ENCODE data around the gene SPINT1.

SPINT1 gene

DNA sequence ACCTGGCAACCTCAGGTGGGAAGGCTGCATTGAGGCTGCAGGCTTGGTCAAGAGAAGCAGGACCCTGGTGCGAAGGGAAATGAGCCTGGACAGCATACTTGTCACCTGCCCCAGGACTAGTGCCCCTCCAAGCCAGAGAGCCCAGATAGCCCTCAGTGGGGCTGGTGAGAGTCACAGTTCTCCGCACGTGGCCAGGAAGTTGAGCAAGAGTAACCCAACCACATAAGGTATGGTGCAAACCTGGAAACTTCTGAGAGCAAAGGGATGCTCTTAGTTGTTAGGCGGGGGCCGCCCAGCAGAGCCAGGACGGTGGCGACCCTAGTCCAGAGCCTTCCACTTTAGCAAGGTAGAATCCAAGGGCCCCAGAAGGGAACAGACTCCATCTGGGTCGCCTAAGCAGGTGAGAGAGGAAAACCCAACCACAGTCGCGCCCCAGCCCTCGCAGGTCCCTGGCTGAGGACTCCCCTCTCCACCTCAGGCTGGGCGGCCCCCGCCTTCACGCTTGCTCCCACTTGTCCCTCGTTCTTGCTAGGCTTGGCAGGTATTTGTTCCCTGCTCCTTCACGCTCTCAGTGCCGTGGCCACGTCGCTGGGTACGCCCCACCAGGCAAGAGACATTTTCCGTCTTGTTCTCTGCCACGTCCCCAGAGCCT lies 49.3 kb downstream of the SPINT1 start:
- DNase-seq (ENCODE audit: low spot score), result no peak

- peak; percentile 94 for DNase-seq (ENCODE audit: low spot score)
These were observed 50.2 kb downstream of the SPINT1 start, which contains the start of gene VPS18 for GRCh38 chr15:40893733-40894680. Gene VPS18 (plus strand): TSS chr15:40894450. CDS start chr15:40894769, 319 bp downstream.

GRCh38 chr15:40894681-40895448 lies 51.0 kb downstream of the SPINT1 start:
- DNase-seq (ENCODE audit: low spot score), result peak; percentile 87

DNA sequence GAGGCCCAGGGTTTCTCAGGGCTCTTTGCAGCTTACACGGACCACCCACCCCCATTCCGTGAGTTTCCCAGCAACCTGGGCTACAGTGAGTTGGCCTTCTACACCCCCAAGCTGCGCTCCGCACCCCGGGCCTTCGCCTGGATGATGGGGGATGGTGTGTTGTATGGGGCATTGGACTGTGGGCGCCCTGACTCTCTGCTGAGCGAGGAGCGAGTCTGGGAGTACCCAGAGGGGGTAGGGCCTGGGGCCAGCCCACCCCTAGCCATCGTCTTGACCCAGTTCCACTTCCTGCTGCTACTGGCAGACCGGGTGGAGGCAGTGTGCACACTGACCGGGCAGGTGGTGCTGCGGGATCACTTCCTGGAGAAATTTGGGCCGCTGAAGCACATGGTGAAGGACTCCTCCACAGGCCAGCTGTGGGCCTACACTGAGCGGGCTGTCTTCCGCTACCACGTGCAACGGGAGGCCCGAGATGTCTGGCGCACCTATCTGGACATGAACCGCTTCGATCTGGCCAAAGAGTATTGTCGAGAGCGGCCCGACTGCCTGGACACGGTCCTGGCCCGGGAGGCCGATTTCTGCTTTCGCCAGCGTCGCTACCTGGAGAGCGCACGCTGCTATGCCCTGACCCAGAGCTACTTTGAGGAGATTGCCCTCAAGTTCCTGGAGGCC lies 55.8 kb downstream of the SPINT1 start:
- DNase-seq (ENCODE audit: low spot score), result no peak

DNA sequence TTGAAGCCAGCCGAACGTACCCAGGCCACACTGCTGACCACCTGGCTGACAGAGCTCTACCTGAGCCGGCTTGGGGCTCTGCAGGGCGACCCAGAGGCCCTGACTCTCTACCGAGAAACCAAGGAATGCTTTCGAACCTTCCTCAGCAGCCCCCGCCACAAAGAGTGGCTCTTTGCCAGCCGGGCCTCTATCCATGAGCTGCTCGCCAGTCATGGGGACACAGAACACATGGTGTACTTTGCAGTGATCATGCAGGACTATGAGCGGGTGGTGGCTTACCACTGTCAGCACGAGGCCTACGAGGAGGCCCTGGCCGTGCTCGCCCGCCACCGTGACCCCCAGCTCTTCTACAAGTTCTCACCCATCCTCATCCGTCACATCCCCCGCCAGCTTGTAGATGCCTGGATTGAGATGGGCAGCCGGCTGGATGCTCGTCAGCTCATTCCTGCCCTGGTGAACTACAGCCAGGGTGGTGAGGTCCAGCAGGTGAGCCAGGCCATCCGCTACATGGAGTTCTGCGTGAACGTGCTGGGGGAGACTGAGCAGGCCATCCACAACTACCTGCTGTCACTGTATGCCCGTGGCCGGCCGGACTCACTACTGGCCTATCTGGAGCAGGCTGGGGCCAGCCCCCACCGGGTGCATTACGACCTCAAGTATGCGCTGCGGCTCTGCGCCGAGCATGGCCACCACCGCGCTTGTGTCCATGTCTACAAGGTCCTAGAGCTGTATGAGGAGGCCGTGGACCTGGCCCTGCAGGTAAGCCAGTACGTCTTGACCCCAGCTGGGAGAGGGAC lies 56.6 kb downstream of the SPINT1 start:
- DNase-seq (ENCODE audit: low spot score), result no peak

- no peak for DNase-seq (ENCODE audit: low spot score)
These were observed 57.2 kb downstream of the SPINT1 start for GRCh38 chr15:40901053-40901443.

GRCh38 chr15:40902605-40903561 lies 59.0 kb downstream of the SPINT1 start:
- no peak for DNase-seq (ENCODE audit: low spot score)

DNA sequence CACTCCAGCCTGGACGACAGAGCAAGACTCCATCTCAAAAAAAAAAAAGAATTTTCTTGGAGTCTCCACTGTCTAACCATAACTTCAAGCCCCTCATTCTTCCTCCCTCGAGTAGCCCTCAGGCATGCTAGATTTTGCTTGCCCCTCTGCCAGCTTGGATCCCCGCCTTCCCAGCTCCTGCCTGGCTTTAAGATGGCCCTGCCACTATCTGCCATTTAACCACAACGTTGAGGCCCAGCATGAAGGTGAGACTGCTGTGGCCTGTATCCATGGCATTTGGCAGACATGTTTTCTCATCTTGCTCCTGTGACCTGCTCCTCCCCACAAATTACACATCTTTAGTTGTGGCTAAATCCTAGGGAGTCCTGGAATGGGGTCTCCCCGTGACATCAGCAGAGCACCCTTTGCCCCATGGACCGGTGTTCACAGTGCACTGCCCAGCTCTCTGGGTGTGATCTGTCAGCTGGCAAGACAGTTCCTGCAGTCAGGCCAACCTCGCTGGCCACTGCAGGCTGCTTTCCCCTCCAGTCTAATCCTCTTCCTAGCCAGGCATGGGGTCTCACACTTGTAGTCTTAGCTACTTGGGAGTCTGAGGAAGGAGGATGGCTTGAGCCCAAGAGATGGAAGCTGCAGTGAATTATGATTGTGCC lies 60.8 kb downstream of the SPINT1 start:
- no peak for DNase-seq (ENCODE audit: low spot score)

DNA sequence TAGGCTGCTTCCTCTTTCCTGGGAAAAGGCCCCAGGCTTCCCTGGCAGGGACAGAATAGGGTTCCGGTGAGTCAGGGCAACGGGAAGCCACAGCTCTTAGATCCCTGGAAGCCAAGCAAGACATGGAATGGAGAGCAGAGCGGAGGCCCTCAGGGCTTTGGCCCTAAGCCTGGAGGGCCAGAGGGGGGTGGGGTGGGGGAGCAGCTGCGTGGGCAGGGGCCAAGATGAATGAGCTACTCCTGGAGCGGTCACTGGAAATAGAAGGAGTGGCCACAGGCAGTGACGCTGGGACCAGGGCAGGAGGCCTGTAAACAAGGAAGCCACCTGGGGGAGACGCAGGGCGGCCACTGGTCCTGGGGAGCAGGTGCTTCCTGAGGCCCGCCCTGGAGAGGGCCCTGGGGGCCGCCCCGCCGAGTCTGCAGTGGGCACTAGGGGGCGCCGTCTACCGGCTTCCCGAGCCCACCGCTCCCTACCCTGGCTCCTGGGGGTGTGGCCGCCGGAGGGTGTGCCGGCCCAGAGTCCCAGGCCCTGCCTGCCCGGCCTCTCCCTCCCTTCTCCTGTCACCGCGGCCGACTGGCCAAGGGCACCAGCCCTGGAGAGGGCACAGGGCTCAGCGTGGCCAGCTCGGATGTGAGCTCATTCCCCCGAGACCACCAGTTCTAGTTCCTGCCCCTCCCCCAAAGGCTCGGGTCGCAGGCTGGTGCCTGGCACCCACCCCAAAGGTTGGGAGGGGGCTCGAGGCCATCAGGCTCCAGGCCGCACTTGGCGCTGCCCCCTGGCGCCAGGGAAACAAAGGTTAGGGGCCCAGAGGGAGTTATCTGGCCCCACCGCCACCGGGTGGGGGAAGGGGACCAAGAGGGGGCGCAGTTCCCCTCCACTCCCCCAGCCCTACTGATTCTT lies 62.5 kb downstream of the SPINT1 start:
- DNase-seq (ENCODE audit: low spot score), result peak; percentile 86

- DNase-seq (ENCODE audit: low spot score), result no peak
These were observed 63.3 kb downstream of the SPINT1 start for GRCh38 chr15:40906991-40907802.

Data from hepatic stellate cell (primary cell).